Neural progenitor cell (in vitro differentiated cells): Measurements from ENCODE around the gene CRELD1. TPM values are rescaled to one million over a fixed set of nuclear protein-coding genes. Genes with fewer than 3 reads are reported as not detected.
A peak's percentile ranks its signal among the peaks of the same experiment; 100 is the strongest.

ENCODE experiments used
- DNase-seq: peaks from one replicate; pipeline ENCODE4 v3.0.0-alpha.2; 2016; ENCODE audit warnings: low spot score
- H2AFZ ChIP-seq: fragments of 200-600 bp; sonication (generic); replicated peaks from 2 replicates; pipeline ENCODE4 v1.6.1; 2016; ENCODE audit warnings: antibody characterized with exemption
- H3F3A ChIP-seq: fragments of 200-600 bp; sonication (generic); 2 replicates; pipeline ENCODE4 v1.6.1; 2016; ENCODE audit warnings: antibody characterized with exemption, low read depth
- H3K27ac ChIP-seq: fragments of 200-600 bp; sonication (generic); 2 replicates; pipeline ENCODE4 v1.5.1; 2016; ENCODE audit warnings: mild to moderate bottlenecking
- H3K27me3 ChIP-seq: fragments of 200-600 bp; sonication (generic); 2 replicates; pipeline ENCODE4 v1.6.1; 2016; ENCODE audit warnings: mild to moderate bottlenecking, moderate library complexity
- H3K36me3 ChIP-seq: fragments of 200-600 bp; sonication (generic); 2 replicates; pipeline ENCODE4 v1.5.1; 2016
- H3K4me1 ChIP-seq: fragments of 200-600 bp; sonication (generic); 2 replicates; pipeline ENCODE4 v1.6.1; 2016; ENCODE audit warnings: mixed run types
- H3K4me2 ChIP-seq: fragments of 200-600 bp; sonication (generic); 2 replicates; pipeline ENCODE4 v1.6.1; 2016
- H3K4me3 ChIP-seq: fragments of 200-600 bp; sonication (generic); 2 replicates; pipeline ENCODE4 v1.5.1; 2016
- H3K79me2 ChIP-seq: fragments of 200-600 bp; sonication (generic); 2 replicates; pipeline ENCODE4 v1.6.1; 2016; ENCODE audit warnings: low read depth
- H3K9ac ChIP-seq: fragments of 200-600 bp; sonication (generic); 2 replicates; pipeline ENCODE4 v1.6.1; 2016
- H3K9me3 ChIP-seq: fragments of 200-600 bp; sonication (generic); 2 replicates; pipeline ENCODE4 v1.5.1; 2016; ENCODE audit warnings: low read depth
- H4K20me1 ChIP-seq: fragments of 200-600 bp; sonication (generic); 2 replicates; pipeline ENCODE4 v1.6.1; 2016; ENCODE audit warnings: low read depth
- H3K27ac Mint-ChIP-seq: 3 replicates; pipeline ENCODE4 v1.8.0; 2021; ENCODE audit warnings: mixed read lengths
- H3K27me3 Mint-ChIP-seq: 2 replicates; pipeline ENCODE4 v1.8.0; 2022; ENCODE audit warnings: low read depth, mild to moderate bottlenecking, inconsistent platforms, moderate library complexity, mixed read lengths; ENCODE audit not compliant: insufficient read depth
- H3K36me3 Mint-ChIP-seq: 3 replicates; pipeline ENCODE4 v1.8.0; 2021; ENCODE audit warnings: mixed read lengths
- H3K4me1 Mint-ChIP-seq: 3 replicates; pipeline ENCODE4 v1.8.0; 2021; ENCODE audit warnings: mixed read lengths
- H3K4me3 Mint-ChIP-seq: 3 replicates; pipeline ENCODE4 v1.8.0; 2021; ENCODE audit warnings: mild to moderate bottlenecking, moderate library complexity, mixed read lengths
- H3K9me3 Mint-ChIP-seq: 3 replicates; pipeline ENCODE4 v1.8.0; 2020; ENCODE audit warnings: mixed read lengths
- EZH2 ChIP-seq: fragments of 200-600 bp; sonication (generic); IDR thresholded peaks from 2 replicates; pipeline ENCODE4 v1.6.1; 2017; ENCODE audit warnings: antibody characterized with exemption, mild to moderate bottlenecking, moderate library complexity
- EZH2phosphoT487 ChIP-seq: fragments of 200-600 bp; sonication (generic); IDR thresholded peaks from 2 replicates; pipeline ENCODE4 v1.6.1; 2017; ENCODE audit warnings: antibody characterized with exemption
- total RNA-seq: library from RNA; depleted of rRNA; stranded (reverse); fragments of >200 nt; gene quantifications from 2 replicates; pipeline ENCODE4 v1.2.3, GENCODE V29; 2015; ENCODE audit warnings: low replicate concordance
- TF ChIP-seq, protein P1 (sequence below): fragments of 200-600 bp; sonication (generic); IDR thresholded peaks from 2 replicates; pipeline ENCODE4 v1.5.1; 2017; ENCODE audit warnings: antibody characterized with exemption, mild to moderate bottlenecking

Gene CRELD1
- total RNA-seq, 1 donor from 2014 or later, result 14.1 TPM

DNA sequence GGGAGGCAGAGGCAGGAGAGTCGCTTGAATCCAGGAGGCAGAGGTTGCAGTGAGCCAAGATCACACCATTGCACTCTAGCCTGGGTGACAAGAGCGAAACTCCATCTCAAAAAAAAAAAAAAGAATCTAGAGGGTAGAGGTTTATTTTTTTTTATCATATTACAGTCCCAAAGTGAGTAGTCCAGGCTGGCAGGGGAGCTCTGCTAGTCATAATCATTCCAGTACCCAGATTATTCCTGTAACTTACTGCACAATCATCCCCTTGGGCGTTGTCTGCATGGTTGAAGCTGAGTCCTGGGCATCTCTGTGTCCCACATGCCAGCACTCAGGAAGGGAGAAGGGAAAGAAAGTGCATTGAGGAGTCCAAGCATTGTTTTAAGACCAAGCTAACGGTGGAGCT lies 8.5 kb downstream of the CRELD1 start:
- no peaks in the 10 kb centered on the region for H3K79me2 ChIP-seq
- H3K4me1 ChIP-seq, result peaks cover under 1% of the 10 kb centered on the region
- DNase-seq, result no peak
- no peak overlapping the region for H3K27ac ChIP-seq
- H3K36me3 ChIP-seq, result no peaks in the 10 kb centered on the region
- H3K27ac Mint-ChIP-seq, result no peak overlapping the region
- H3K27me3 Mint-ChIP-seq, result peaks cover 7% of the 10 kb centered on the region
- no peaks in the 10 kb centered on the region for H3K9me3 Mint-ChIP-seq
- peaks cover 11% of the 10 kb centered on the region for H3K4me1 Mint-ChIP-seq
- no peaks in the 10 kb centered on the region for H4K20me1 ChIP-seq
- H3K4me2 ChIP-seq, result no peak overlapping the region
- H3K27me3 ChIP-seq, result no peaks in the 10 kb centered on the region
- H3F3A ChIP-seq, result peaks cover 17% of the 10 kb centered on the region
- peaks cover 8% of the 10 kb centered on the region for H3K36me3 Mint-ChIP-seq
- H3K4me3 ChIP-seq, result no peak overlapping the region
- TF ChIP-seq EZH2phosphoT487, result no peak
- TF ChIP-seq EZH2, result no peak
- TF ChIP-seq, protein P1, sequence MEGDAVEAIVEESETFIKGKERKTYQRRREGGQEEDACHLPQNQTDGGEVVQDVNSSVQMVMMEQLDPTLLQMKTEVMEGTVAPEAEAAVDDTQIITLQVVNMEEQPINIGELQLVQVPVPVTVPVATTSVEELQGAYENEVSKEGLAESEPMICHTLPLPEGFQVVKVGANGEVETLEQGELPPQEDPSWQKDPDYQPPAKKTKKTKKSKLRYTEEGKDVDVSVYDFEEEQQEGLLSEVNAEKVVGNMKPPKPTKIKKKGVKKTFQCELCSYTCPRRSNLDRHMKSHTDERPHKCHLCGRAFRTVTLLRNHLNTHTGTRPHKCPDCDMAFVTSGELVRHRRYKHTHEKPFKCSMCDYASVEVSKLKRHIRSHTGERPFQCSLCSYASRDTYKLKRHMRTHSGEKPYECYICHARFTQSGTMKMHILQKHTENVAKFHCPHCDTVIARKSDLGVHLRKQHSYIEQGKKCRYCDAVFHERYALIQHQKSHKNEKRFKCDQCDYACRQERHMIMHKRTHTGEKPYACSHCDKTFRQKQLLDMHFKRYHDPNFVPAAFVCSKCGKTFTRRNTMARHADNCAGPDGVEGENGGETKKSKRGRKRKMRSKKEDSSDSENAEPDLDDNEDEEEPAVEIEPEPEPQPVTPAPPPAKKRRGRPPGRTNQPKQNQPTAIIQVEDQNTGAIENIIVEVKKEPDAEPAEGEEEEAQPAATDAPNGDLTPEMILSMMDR, result no peak
- H2AFZ ChIP-seq, result no peak overlapping the region
- no peaks in the 10 kb centered on the region for H3K9me3 ChIP-seq
- H3K4me3 Mint-ChIP-seq, result no peak overlapping the region
- no peak overlapping the region for H3K9ac ChIP-seq

DNA sequence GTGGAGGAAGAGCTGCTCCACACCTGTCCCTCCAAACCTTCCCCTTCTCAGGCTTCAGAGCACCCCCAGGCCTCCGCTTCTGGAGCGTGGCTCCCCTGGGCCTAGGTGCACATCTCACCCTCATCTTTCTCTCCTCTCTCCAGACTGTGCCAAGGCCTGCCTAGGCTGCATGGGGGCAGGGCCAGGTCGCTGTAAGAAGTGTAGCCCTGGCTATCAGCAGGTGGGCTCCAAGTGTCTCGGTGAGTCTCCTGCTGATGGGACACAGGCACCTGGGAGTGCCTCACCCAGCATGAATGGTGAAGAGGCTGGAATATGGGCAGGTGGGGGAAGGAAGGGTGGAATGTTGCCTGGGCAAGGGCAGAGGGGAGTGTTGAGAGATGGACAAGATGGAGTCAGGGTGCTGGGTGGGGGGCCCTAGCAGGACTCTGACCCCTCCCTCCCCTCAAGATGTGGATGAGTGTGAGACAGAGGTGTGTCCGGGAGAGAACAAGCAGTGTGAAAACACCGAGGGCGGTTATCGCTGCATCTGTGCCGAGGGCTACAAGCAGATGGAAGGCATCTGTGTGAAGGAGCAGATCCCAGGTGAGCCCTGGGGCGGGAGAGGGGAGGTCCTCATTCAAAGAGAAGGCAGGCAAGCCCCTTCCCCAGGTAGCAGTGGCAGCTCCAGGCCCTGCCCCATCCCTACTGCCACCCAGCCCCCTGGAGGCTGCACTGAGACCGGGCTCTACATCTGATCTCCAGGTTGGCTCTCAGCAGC lies 9.5 kb downstream of the CRELD1 start:
- Histone ChIP-seq H3K79me2 (no peaks in the 10 kb centered on the region), H3K27ac (no peak overlapping the region), H4K20me1 (peaks cover 8% of the 10 kb centered on the region), H3K36me3 (no peaks in the 10 kb centered on the region), H3F3A (peaks cover 23% of the 10 kb centered on the region), H3K27me3 (peaks cover 5% of the 10 kb centered on the region), H3K4me3 (no peak overlapping the region), H2AFZ (no peak overlapping the region), H3K4me1 (peaks cover 6% of the 10 kb centered on the region), H3K4me2 (no peak overlapping the region), H3K9ac (no peak overlapping the region), H3K9me3 (no peaks in the 10 kb centered on the region)
- TF ChIP-seq EZH2, result no peak
- TF ChIP-seq, protein P1, result no peak
- TF ChIP-seq EZH2phosphoT487, result no peak
- Mint-ChIP-seq H3K27ac (no peak overlapping the region), H3K4me1 (peaks cover 9% of the 10 kb centered on the region), H3K4me3 (no peak overlapping the region), H3K9me3 (no peaks in the 10 kb centered on the region), H3K27me3 (peaks cover 9% of the 10 kb centered on the region), H3K36me3 (peaks cover 6% of the 10 kb centered on the region)
- DNase-seq, result no peak

DNA sequence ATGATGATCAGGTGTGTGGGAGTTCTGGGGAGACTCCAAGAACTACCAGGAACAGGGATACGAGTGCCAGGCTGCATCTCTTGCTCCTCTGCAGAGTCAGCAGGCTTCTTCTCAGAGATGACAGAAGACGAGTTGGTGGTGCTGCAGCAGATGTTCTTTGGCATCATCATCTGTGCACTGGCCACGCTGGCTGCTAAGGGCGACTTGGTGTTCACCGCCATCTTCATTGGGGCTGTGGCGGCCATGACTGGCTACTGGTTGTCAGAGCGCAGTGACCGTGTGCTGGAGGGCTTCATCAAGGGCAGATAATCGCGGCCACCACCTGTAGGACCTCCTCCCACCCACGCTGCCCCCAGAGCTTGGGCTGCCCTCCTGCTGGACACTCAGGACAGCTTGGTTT lies 10.6 kb downstream of the CRELD1 start:
- peaks cover 6% of the 10 kb centered on the region for H3K36me3 Mint-ChIP-seq
- H3K4me3 Mint-ChIP-seq, result no peak overlapping the region
- H3K27ac ChIP-seq, result no peak overlapping the region
- H3K27me3 Mint-ChIP-seq, result peaks cover 9% of the 10 kb centered on the region
- no peaks in the 10 kb centered on the region for H3K36me3 ChIP-seq
- H4K20me1 ChIP-seq, result peaks cover 8% of the 10 kb centered on the region
- H3K9ac ChIP-seq, result no peak overlapping the region
- H3K4me1 ChIP-seq, result peaks cover 6% of the 10 kb centered on the region
- H3K4me3 ChIP-seq, result no peak overlapping the region
- H3K9me3 Mint-ChIP-seq, result no peaks in the 10 kb centered on the region
- H3F3A ChIP-seq, result peaks cover 23% of the 10 kb centered on the region
- TF ChIP-seq EZH2 (no peak), EZH2phosphoT487 (no peak)
- TF ChIP-seq, protein P1, result no peak
- peaks cover 3% of the 10 kb centered on the region for H3K4me1 Mint-ChIP-seq
- no peak for DNase-seq
- H2AFZ ChIP-seq, result no peak overlapping the region
- peaks cover 5% of the 10 kb centered on the region for H3K27me3 ChIP-seq
- peak overlapping the region; percentile 30 for H3K27ac Mint-ChIP-seq
- no peaks in the 10 kb centered on the region for H3K79me2 ChIP-seq
- no peak overlapping the region for H3K4me2 ChIP-seq
- no peaks in the 10 kb centered on the region for H3K9me3 ChIP-seq
